Activated CD4-positive, alpha-beta T cell treated with anti-CD3 and anti-CD28 coated beads, Interleukin-2, amount 10 ng/mL, durations not matched to agents 24 days and 14 days (primary cell): ENCODE data around the gene VEPH1. TPM values are rescaled to one million over a fixed set of nuclear protein-coding genes. Genes with fewer than 3 reads are reported as not detected.

Source experiments
- DNase-seq: peaks from one replicate; pipeline ENCODE4 v3.0.0; 2022
- H3K27ac Mint-ChIP-seq: one replicate; pipeline ENCODE4 v1.8.0; 2022; ENCODE audit warnings: mild to moderate bottlenecking, mixed read lengths
- H3K27me3 Mint-ChIP-seq: one replicate; pipeline ENCODE4 v1.8.0; 2022; ENCODE audit warnings: mixed read lengths
- H3K36me3 Mint-ChIP-seq: one replicate; pipeline ENCODE4 v1.8.0; 2022; ENCODE audit warnings: low read depth, mild to moderate bottlenecking, mixed read lengths
- H3K4me1 Mint-ChIP-seq: one replicate; pipeline ENCODE4 v1.8.0; 2021; ENCODE audit warnings: mixed read lengths
- H3K4me3 Mint-ChIP-seq: one replicate; pipeline ENCODE4 v1.8.0; 2022; ENCODE audit warnings: mild to moderate bottlenecking, moderate library complexity, mixed read lengths
- H3K9me3 Mint-ChIP-seq: one replicate; pipeline ENCODE4 v1.8.0; 2021; ENCODE audit warnings: mixed read lengths
- intact Hi-C: fragments of 100-400 bp; cut with micrococcal nuclease; formaldehyde crosslinking; loops from one replicate; pipeline ENCODE4 v1.15.1; 2023
- total RNA-seq: library from RNA; stranded (reverse); gene quantifications from 2 replicates; pipeline ENCODE4 v1.2.3, GENCODE V29; 2022

Gene VEPH1
- total RNA-seq, 1 donor from 2014 or later, result not detected

- Mint-ChIP-seq H3K4me1 (no peaks in the 10 kb centered on the region), H3K4me3 (no peak overlapping the region)
Measured at GRCh38 chr3:157447026-157447694, 56.1 kb downstream of the VEPH1 start.

DNA sequence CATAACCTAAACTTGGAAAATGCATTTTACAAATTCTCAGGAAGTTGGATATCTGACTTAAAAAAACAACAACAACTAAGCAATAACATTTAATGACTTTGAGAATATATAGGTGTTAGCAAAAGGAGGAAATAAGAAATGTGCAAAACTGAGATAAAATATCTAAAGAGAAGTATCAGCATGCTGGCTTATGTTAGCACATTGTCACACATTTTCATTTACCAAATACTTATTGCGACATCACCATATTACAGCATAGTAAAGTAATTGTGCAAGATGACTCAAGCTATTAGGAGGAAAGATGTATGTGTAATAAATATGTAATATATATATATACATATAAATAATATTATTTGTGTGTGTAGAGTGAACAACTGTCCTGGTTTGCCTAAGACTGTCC is 57.4 kb downstream of the VEPH1 start:
- Mint-ChIP-seq H3K27ac (no peak overlapping the region), H3K4me3 (no peak overlapping the region), H3K4me1 (no peaks in the 10 kb centered on the region)

More at GRCh38 chr3:157447026-157447694, 56.1 kb downstream of the VEPH1 start:
- peaks cover 7% of the 10 kb centered on the region for H3K27me3 Mint-ChIP-seq
- H3K27ac Mint-ChIP-seq, result no peak overlapping the region
- no peaks in the 10 kb centered on the region for H3K36me3 Mint-ChIP-seq
- DNase-seq, result no peak
- intact Hi-C loops, result no loop called here
- H3K9me3 Mint-ChIP-seq, result no peaks in the 10 kb centered on the region

DNA sequence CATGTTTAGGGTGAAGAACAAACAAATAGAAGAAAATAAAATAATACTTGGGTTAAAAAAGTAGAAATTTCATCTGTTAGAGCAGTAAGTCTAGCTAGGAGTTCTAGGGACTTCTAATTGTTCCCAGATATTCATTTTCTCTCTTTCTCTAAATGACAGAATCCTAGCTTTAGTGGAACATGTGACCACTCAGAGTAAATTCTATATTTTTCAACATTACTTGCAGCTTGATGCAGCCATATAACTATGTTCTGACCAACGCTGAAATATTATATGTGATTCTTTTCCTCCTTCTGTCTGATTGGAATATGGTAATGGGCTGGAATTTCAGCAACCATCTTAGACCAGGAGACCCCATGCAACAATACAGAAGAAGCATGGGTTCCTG is 58.4 kb downstream of the VEPH1 start:
- no peaks in the 10 kb centered on the region for H3K9me3 Mint-ChIP-seq
- no peak overlapping the region for H3K27ac Mint-ChIP-seq
- intact Hi-C loops, result no loop called here
- DNase-seq, result no peak
- no peaks in the 10 kb centered on the region for H3K27me3 Mint-ChIP-seq
- H3K4me1 Mint-ChIP-seq, result no peaks in the 10 kb centered on the region
- no peaks in the 10 kb centered on the region for H3K36me3 Mint-ChIP-seq
- H3K4me3 Mint-ChIP-seq, result no peak overlapping the region

More for the DNA sequence above, 57.4 kb downstream of the VEPH1 start:
- Mint-ChIP-seq H3K27me3 (peaks cover 2% of the 10 kb centered on the region), H3K36me3 (no peaks in the 10 kb centered on the region), H3K9me3 (no peaks in the 10 kb centered on the region)
- intact Hi-C loops, result no loop called here
- DNase-seq, result no peak

DNA sequence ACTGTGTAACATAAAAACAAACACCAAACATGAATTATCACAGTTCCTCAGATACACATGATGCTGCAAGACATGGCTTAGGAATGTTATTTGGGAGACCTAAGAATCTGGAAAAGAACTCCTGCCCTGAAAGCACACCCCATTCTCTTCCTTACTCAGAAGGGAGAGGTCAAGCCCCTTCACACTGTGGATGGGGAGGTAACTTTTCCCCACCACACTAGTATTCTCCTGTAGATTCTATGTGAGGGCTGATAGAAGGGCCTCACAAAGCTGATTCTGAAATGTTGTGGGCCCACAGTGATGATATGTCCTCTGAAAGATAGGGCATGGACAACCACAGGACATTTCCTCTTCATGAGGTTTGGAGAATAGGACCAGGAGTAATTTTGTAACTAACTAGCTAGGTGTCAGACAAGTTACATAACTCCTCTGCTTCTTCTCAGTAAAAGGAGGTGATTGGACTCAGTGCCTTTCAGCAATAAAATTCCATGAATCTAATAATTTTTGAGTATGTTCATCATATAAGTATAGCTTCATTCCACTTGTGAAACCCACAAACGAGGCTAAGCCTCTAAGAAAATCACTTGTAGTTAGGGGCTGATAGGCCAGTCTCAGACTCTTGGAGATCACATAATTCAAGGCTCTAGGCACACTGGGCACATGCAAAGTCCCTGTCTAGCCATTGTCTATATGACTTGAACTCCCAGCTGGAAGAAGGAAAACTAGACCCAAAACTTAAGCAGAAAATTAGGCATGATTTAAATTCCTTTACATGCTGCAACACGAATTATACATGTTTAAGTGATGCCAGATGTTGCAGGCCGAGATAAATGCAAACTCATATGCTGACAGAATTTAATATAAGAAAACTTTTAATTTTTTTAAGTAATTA is 59.1 kb downstream of the VEPH1 start:
- Mint-ChIP-seq H3K27ac (no peak overlapping the region), H3K36me3 (no peaks in the 10 kb centered on the region), H3K4me3 (no peak overlapping the region), H3K9me3 (no peaks in the 10 kb centered on the region), H3K27me3 (peaks cover 3% of the 10 kb centered on the region), H3K4me1 (no peaks in the 10 kb centered on the region)
- intact Hi-C loops, result no loop called here
- no peak for DNase-seq

DNA sequence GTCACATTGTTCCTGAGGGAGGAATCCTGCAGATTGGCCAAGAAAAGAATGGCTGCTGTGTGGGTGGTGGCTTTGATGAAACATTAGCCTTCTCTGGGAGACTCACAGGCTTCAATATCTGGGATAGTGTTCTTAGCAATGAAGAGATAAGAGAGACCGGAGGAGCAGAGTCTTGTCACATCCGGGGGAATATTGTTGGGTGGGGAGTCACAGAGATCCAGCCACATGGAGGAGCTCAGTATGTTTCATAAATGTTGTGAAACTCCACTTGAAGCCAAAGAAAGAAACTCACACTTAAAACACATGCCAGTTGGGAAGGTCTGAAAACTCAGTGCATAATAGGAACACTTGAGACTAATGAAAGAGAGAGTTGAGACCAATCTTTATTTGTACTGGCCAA is 60.5 kb downstream of the VEPH1 start:
- Mint-ChIP-seq H3K4me3 (no peak overlapping the region), H3K36me3 (no peaks in the 10 kb centered on the region), H3K27me3 (peaks cover 17% of the 10 kb centered on the region), H3K9me3 (no peaks in the 10 kb centered on the region), H3K27ac (no peak overlapping the region), H3K4me1 (no peaks in the 10 kb centered on the region)
- no peak for DNase-seq
- intact Hi-C loops, result no loop called here

- Mint-ChIP-seq H3K36me3 (peaks cover 1% of the 10 kb centered on the region), H3K27ac (no peak overlapping the region), H3K4me1 (peaks cover 9% of the 10 kb centered on the region), H3K27me3 (peaks cover 29% of the 10 kb centered on the region), H3K9me3 (no peaks in the 10 kb centered on the region), H3K4me3 (no peak overlapping the region)
- no peak for DNase-seq
- intact Hi-C loops, result no loop called here
Measured at GRCh38 chr3:157441102-157441624, 62.1 kb downstream of the VEPH1 start.

- Mint-ChIP-seq H3K4me1 (peaks cover 9% of the 10 kb centered on the region), H3K9me3 (no peaks in the 10 kb centered on the region), H3K4me3 (peak overlapping the region; percentile 54), H3K27me3 (peaks cover 47% of the 10 kb centered on the region), H3K27ac (no peak overlapping the region), H3K36me3 (peaks cover 1% of the 10 kb centered on the region)
- no peak for DNase-seq
- intact Hi-C loops, result loop anchor here (5.0 kb wide), 1 partner anchor 659 kb away; no protein-coding TSS in a partner anchor
Measured at GRCh38 chr3:157438194-157438730, 65.0 kb downstream of the VEPH1 start.

DNA sequence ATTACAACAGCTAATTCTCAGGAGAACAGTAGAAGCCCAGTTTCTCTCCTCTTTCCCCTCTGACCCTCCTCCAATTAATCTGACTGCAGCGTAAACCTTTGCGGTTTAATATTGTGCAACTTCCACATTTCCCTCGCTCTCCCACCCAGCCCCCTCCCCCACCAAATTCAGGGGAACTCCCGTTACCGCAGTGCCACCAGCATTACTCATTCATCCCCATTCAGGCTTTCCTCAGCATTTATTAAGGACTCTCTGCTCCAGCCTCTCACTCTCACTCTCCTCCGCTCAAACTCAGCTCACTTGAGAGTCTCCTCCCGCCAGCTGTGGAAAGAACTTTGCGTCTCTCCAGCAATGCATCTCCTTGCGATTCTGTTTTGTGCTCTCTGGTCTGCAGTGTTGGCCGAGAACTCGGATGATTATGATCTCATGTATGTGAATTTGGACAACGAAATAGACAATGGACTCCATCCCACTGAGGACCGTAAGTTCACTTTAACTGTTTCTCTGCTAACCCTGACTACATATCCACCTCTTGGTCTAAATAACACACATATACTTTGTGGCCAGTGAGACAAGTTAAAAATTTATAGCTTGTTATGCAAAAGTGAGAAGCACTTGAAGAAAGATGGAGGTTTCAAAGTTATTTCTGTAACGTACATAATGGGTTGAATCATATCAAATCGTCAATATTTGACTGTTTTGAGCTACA is 66.5 kb downstream of the VEPH1 start, which contains the start of gene PTX3:
PTX3 (plus strand) TSS at position 268 of the 709 bp plus-strand sequence; CDS start at position 352, 84 bp downstream.
- H3K36me3 Mint-ChIP-seq, result peaks cover 1% of the 10 kb centered on the region
- peaks cover 9% of the 10 kb centered on the region for H3K4me1 Mint-ChIP-seq
- DNase-seq, result no peak
- peaks cover 49% of the 10 kb centered on the region for H3K27me3 Mint-ChIP-seq
- peak within 1 kb of the TSS; percentile 45 for H3K27ac Mint-ChIP-seq
- H3K4me3 Mint-ChIP-seq, result peak within 1 kb of the TSS; percentile 66
- H3K9me3 Mint-ChIP-seq, result no peaks in the 10 kb centered on the region
- intact Hi-C loops, result loop anchor here (5.0 kb wide), 1 partner anchor 661 kb away; no protein-coding TSS in a partner anchor

- H3K9me3 Mint-ChIP-seq, result no peaks in the 10 kb centered on the region
- no peak overlapping the region for H3K27ac Mint-ChIP-seq
- no peak overlapping the region for H3K4me3 Mint-ChIP-seq
Measured at GRCh38 chr3:157429708-157430107, 73.5 kb downstream of the VEPH1 start.

DNA sequence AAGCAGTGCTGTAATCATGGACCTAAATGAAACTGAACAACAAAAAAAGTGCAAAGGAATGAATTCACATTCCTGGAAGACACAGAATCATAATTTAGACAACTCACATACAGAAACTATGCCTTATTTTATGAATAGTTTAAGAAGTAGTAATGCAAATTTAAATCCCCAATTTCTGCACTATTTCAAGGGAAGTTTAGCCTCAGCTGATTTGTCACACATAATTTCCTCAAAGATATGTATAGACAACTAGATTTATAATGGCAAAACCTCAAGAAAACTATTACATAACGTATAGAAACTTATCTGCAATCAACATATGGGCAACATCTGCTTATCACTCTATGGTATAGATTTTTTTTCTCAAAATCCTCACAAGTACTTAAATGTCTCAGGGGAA is 74.4 kb downstream of the VEPH1 start:
- Mint-ChIP-seq H3K9me3 (no peaks in the 10 kb centered on the region), H3K27ac (no peak overlapping the region), H3K36me3 (no peaks in the 10 kb centered on the region), H3K4me3 (no peak overlapping the region), H3K27me3 (peaks cover 16% of the 10 kb centered on the region), H3K4me1 (no peaks in the 10 kb centered on the region)
- intact Hi-C loops, result no loop called here
- DNase-seq, result no peak

More at GRCh38 chr3:157429708-157430107, 73.5 kb downstream of the VEPH1 start:
- intact Hi-C loops, result no loop called here
- H3K4me1 Mint-ChIP-seq, result no peaks in the 10 kb centered on the region
- H3K36me3 Mint-ChIP-seq, result no peaks in the 10 kb centered on the region
- no peak for DNase-seq
- H3K27me3 Mint-ChIP-seq, result peaks cover 20% of the 10 kb centered on the region

- H3K27ac Mint-ChIP-seq, result no peak overlapping the region
- H3K4me1 Mint-ChIP-seq, result no peaks in the 10 kb centered on the region
- intact Hi-C loops, result no loop called here
- no peak overlapping the region for H3K4me3 Mint-ChIP-seq
- H3K9me3 Mint-ChIP-seq, result no peaks in the 10 kb centered on the region
- DNase-seq, result no peak
- H3K27me3 Mint-ChIP-seq, result peaks cover 9% of the 10 kb centered on the region
- H3K36me3 Mint-ChIP-seq, result no peaks in the 10 kb centered on the region
Measured at GRCh38 chr3:157427901-157428300, 75.3 kb downstream of the VEPH1 start.

DNA sequence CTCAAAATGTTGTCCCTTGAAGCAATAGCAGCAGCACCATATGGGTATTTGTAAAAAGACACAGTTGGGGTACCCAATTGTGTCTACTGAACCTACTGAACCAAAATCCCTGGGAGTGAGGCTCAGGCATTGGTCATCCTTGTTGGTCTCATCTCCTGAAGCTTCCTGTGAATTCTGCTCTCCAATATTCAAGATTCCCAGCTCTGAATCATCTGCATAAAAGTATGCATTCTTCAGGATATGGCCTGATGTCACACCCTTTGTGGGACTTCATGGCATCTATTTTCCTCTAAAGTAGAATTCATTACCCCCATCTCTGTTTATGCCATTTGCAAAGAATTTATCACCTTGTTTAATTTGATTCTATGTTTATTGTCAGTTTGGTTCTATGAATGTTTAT is 79.9 kb downstream of the VEPH1 start:
- Mint-ChIP-seq H3K9me3 (no peaks in the 10 kb centered on the region), H3K27ac (no peak overlapping the region), H3K4me1 (no peaks in the 10 kb centered on the region), H3K27me3 (peaks cover 2% of the 10 kb centered on the region), H3K4me3 (no peak overlapping the region), H3K36me3 (no peaks in the 10 kb centered on the region)
- no peak for DNase-seq
- intact Hi-C loops, result no loop called here

- intact Hi-C loops, result no loop called here
Measured at GRCh38 chr3:157420606-157421130, 82.5 kb downstream of the VEPH1 start.

More at GRCh38 chr3:157420606-157421130, 82.5 kb downstream of the VEPH1 start:
- Mint-ChIP-seq H3K27me3 (no peaks in the 10 kb centered on the region), H3K27ac (no peak overlapping the region), H3K36me3 (no peaks in the 10 kb centered on the region), H3K4me3 (no peak overlapping the region), H3K4me1 (no peaks in the 10 kb centered on the region), H3K9me3 (no peaks in the 10 kb centered on the region)
- DNase-seq, result no peak
